Natural killer cell (primary cell): ENCODE measurements around the gene GALNT16. TPM values are rescaled to one million over a fixed set of nuclear protein-coding genes. Genes with fewer than 3 reads are reported as not detected.

Experiments used
- ATAC-seq, 3 donors: fragments of 150-1000 bp in 2 of 3; fragments of 200-7000 bp in 1 of 3; cut with Tn5 transposase; 1 replicate in 1 of 3; 2 replicates in 2 of 3; pipeline ENCODE4 v1.10.0; 2021; ENCODE audit warnings: mild to moderate bottlenecking in 2 of 3, moderate library complexity in 2 of 3
- DNase-seq, 2 donors: peaks; one replicate each; pipeline versions ENCODE4 v3.0.0 to v3.0.0-alpha.2; 2013 to 2021; ENCODE audit warnings: mixed read lengths in 1 of 2
- H3K27ac ChIP-seq: one replicate; pipeline ENCODE4 v1.5.1; 2013; ENCODE audit warnings: mild to moderate bottlenecking, low read length
- H3K27me3 ChIP-seq: one replicate; pipeline ENCODE4 v1.6.1; 2013; ENCODE audit warnings: low read length; ENCODE audit not compliant: control insufficient read depth, insufficient read depth
- H3K36me3 ChIP-seq: one replicate; pipeline ENCODE4 v1.6.1; 2013; ENCODE audit warnings: low read length; ENCODE audit not compliant: control insufficient read depth, insufficient read depth
- H3K4me1 ChIP-seq: one replicate; pipeline ENCODE4 v1.6.1; 2013; ENCODE audit warnings: low read length; ENCODE audit not compliant: control insufficient read depth, insufficient read depth
- H3K4me3 ChIP-seq: one replicate; pipeline ENCODE4 v1.5.1; 2013; ENCODE audit warnings: low read length
- H3K9me3 ChIP-seq: one replicate; pipeline ENCODE4 v1.6.1; 2013; ENCODE audit warnings: low read length; ENCODE audit not compliant: control insufficient read depth, insufficient read depth
- H3K27ac Mint-ChIP-seq, 2 donors: one replicate each; pipeline ENCODE4 v1.8.0; 2022; ENCODE audit warnings: mild to moderate bottlenecking in 2 of 2, mixed read lengths in 2 of 2, moderate library complexity in 1 of 2
- H3K27me3 Mint-ChIP-seq, 2 donors: one replicate each; pipeline ENCODE4 v1.8.0; 2022; ENCODE audit warnings: low read depth in 2 of 2, mixed read lengths in 2 of 2
- H3K36me3 Mint-ChIP-seq: one replicate; pipeline ENCODE4 v1.8.0; 2022; ENCODE audit warnings: mixed read lengths
- H3K4me1 Mint-ChIP-seq, 2 donors: one replicate each; pipeline ENCODE4 v1.8.0; 2022; ENCODE audit warnings: mixed read lengths in 2 of 2
- H3K4me3 Mint-ChIP-seq: one replicate; pipeline ENCODE4 v1.8.0; 2022; ENCODE audit warnings: mild to moderate bottlenecking, moderate library complexity, mixed read lengths
- H3K9me3 Mint-ChIP-seq, 2 donors: one replicate each; pipeline ENCODE4 v1.8.0; 2022; ENCODE audit warnings: mixed read lengths in 2 of 2
- WGBS: methylation state at CpG from one replicate; pipeline ENCODE4 v1.1.7; 2013; ENCODE audit warnings: missing lambda C conversion rate; ENCODE audit not compliant: insufficient coverage; 5-methylcytosine and 5-hydroxymethylcytosine counted together
- intact Hi-C: fragments of 100-400 bp; cut with micrococcal nuclease; formaldehyde crosslinking; loops from one replicate; pipeline ENCODE4 v1.14.2; 2022
- total RNA-seq, 4 donors: library from RNA; stranded (reverse); fragments of 120-200 nt in 1 of 4; gene quantifications; one replicate each; pipeline versions ENCODE4 v1.2.3 to v1.2.4, GENCODE V29; 2013 to 2022
- TF ChIP-seq, protein P1 (sequence below): fragments of 200-600 bp; IDR thresholded peaks from one replicate; pipeline ENCODE4 v1.8.0; 2022; ENCODE audit warnings: antibody characterized with exemption

GALNT16 gene
- total RNA-seq, 3 donors from 2014 or later (not counting 1 experiment from before 2014, with no cell fraction given): not detected

DNA sequence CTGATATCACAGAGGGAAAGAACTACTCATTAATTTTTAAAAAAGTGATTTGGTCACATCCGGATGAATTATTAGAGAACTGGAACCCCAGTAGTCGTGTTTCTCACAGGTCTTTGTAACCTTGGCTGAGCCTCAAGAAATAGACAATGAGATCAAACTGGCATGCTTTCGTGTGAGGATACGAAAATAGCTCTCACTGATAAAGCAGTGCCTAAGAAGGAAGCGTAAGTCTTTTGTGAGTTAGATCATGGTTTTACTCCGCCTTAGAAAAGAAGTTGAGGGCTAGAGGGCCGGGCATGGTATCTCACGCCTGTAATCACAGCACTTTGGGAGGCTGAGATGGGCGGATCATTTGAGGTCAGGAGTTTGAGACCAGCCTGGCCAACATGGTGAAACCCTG lies 33.8 kb upstream of the GALNT16 start:
- no peak overlapping the region for H3K4me3 ChIP-seq
- no peaks in the 10 kb centered on the region for H3K9me3 ChIP-seq
- H3K27ac ChIP-seq: no peak overlapping the region
- WGBS: 75% methylated on average over 7 of the region's 9 CpGs
- no peak overlapping the region for H3K4me3 Mint-ChIP-seq
- H3K27ac Mint-ChIP-seq: no peak overlapping the region
- no peaks in the 10 kb centered on the region for H3K9me3 Mint-ChIP-seq
- H3K4me1 ChIP-seq: no peaks in the 10 kb centered on the region
- no peak for DNase-seq
- ATAC-seq: no peak
- TF ChIP-seq, protein P1, sequence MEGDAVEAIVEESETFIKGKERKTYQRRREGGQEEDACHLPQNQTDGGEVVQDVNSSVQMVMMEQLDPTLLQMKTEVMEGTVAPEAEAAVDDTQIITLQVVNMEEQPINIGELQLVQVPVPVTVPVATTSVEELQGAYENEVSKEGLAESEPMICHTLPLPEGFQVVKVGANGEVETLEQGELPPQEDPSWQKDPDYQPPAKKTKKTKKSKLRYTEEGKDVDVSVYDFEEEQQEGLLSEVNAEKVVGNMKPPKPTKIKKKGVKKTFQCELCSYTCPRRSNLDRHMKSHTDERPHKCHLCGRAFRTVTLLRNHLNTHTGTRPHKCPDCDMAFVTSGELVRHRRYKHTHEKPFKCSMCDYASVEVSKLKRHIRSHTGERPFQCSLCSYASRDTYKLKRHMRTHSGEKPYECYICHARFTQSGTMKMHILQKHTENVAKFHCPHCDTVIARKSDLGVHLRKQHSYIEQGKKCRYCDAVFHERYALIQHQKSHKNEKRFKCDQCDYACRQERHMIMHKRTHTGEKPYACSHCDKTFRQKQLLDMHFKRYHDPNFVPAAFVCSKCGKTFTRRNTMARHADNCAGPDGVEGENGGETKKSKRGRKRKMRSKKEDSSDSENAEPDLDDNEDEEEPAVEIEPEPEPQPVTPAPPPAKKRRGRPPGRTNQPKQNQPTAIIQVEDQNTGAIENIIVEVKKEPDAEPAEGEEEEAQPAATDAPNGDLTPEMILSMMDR: no peak
- no peaks in the 10 kb centered on the region for H3K36me3 ChIP-seq
- no peaks in the 10 kb centered on the region for H3K27me3 Mint-ChIP-seq
- H3K36me3 Mint-ChIP-seq: no peaks in the 10 kb centered on the region
- intact Hi-C loops: no loop called here
- H3K4me1 Mint-ChIP-seq: no peaks in the 10 kb centered on the region
- no peaks in the 10 kb centered on the region for H3K27me3 ChIP-seq

GRCh38 chr14:69226736-69227135 lies 33.2 kb upstream of the GALNT16 start:
- peaks cover 2% of the 10 kb centered on the region for H3K36me3 ChIP-seq
- H3K9me3 ChIP-seq: no peaks in the 10 kb centered on the region
- no peaks in the 10 kb centered on the region for H3K27me3 Mint-ChIP-seq
- 95% methylated on average over 2 of the region's 2 CpGs for WGBS
- no peak overlapping the region for H3K4me3 Mint-ChIP-seq
- H3K4me1 ChIP-seq: no peaks in the 10 kb centered on the region
- no peaks in the 10 kb centered on the region for H3K27me3 ChIP-seq
- no peak overlapping the region for H3K4me3 ChIP-seq
- no peaks in the 10 kb centered on the region for H3K9me3 Mint-ChIP-seq
- no peak for ATAC-seq
- intact Hi-C loops: no loop called here
- no peaks in the 10 kb centered on the region for H3K36me3 Mint-ChIP-seq
- H3K27ac Mint-ChIP-seq: no peak overlapping the region
- no peaks in the 10 kb centered on the region for H3K4me1 Mint-ChIP-seq
- TF ChIP-seq, protein P1: no peak
- DNase-seq: no peak
- H3K27ac ChIP-seq: no peak overlapping the region

DNA sequence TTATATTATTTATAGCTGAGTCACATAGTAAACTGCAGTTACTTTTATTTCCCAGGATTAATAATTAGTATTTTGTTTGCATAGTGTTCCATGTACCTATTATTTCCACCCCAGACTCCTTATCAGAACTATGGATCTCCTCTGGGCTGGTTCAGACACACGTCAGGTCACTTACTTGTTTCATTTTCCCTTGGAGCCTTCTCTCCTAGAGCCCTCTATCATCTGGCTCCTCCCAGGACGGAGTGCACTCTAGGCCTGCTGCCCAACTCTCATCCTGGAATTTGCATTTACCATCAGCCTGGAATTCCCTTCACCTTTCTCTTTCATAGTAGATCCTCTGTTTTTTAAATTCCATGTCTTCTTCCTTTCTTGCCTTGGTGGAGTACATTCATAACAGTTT lies 28.5 kb upstream of the GALNT16 start:
- Histone ChIP-seq H3K27ac (no peak overlapping the region), H3K9me3 (no peaks in the 10 kb centered on the region), H3K36me3 (peaks cover 16% of the 10 kb centered on the region), H3K4me3 (no peak overlapping the region), H3K4me1 (no peaks in the 10 kb centered on the region), H3K27me3 (no peaks in the 10 kb centered on the region)
- DNase-seq (no peak), ATAC-seq (no peak)
- TF ChIP-seq, protein P1: no peak
- H3K27ac Mint-ChIP-seq: no peak overlapping the region
- no peak overlapping the region for H3K4me3 Mint-ChIP-seq
- intact Hi-C loops: no loop called here
- no peaks in the 10 kb centered on the region for H3K9me3 Mint-ChIP-seq
- WGBS: 79% methylated on average over 2 of the region's 2 CpGs
- peaks cover 7% of the 10 kb centered on the region for H3K36me3 Mint-ChIP-seq
- no peaks in the 10 kb centered on the region for H3K4me1 Mint-ChIP-seq
- H3K27me3 Mint-ChIP-seq: no peaks in the 10 kb centered on the region

- Histone ChIP-seq H3K36me3 (peaks cover 19% of the 10 kb centered on the region), H3K27ac (no peak overlapping the region), H3K27me3 (no peaks in the 10 kb centered on the region), H3K9me3 (no peaks in the 10 kb centered on the region), H3K4me1 (no peaks in the 10 kb centered on the region), H3K4me3 (no peak overlapping the region)
- 93% methylated on average over 2 of the region's 3 CpGs for WGBS
- Mint-ChIP-seq H3K4me1 (no peaks in the 10 kb centered on the region), H3K4me3 (no peak overlapping the region), H3K36me3 (peaks cover 11% of the 10 kb centered on the region), H3K9me3 (no peaks in the 10 kb centered on the region), H3K27ac (no peak overlapping the region), H3K27me3 (no peaks in the 10 kb centered on the region)
- DNase-seq (no peak), ATAC-seq (no peak)
- intact Hi-C loops: no loop called here
- TF ChIP-seq, protein P1: no peak
Measured at GRCh38 chr14:69232388-69232787, 27.6 kb upstream of the GALNT16 start.
